HepG2 (cell line): ENCODE results near the gene CAMSAP1. TPM values are rescaled to one million over a fixed set of nuclear protein-coding genes. Genes with fewer than 3 reads are reported as not detected.

Source experiments
- ATAC-seq: fragments of 200-7000 bp; cut with Tn5 transposase; 3 replicates; pipeline ENCODE4 v1.9.1; 2020; ENCODE audit warnings: mild to moderate bottlenecking, moderate library complexity
- BruUV-seq: library from RNA; stranded (reverse); fragments of 400-500 nt; replicated peaks from 2 replicates; lab custom pipeline; 2021; lab: Mats Ljungman, UMichigan
- CTCF ChIA-PET: fragments of 300-600 bp; formaldehyde crosslinking; extraction: SDS; loops from one replicate; lab custom pipeline; 2021; ENCODE audit warnings: low total read pairs, inconsistent platforms, low intra/inter-chr PET ratio; lab: Yijun Ruan, JAX
- POLR2A ChIA-PET: fragments of 350-600 bp; sonication (Branson Sonifier 250); formaldehyde crosslinking; loops from one replicate; lab custom pipeline; 2020; ENCODE audit warnings: antibody characterized with exemption, inconsistent platforms; lab: Yijun Ruan, JAX
- DNase-seq: peaks from one replicate; pipeline ENCODE4 v3.0.0-alpha.2; 2015; ENCODE audit warnings: low spot score
- FAIRE-seq: peaks from 3 replicates; lab custom pipeline; 2011; peaks lifted over from hg19 to GRCh38; lab: Jason Lieb, UNC
- H2AFZ ChIP-seq: one replicate; pipeline ENCODE4 v1.6.1; 2011; ENCODE audit warnings: low read length, inconsistent platforms
- H3K27ac ChIP-seq: fragments of 300-600 bp; 3 replicates; pipeline ENCODE4 v1.8.0; 2011; ENCODE audit warnings: mixed run types, mild to moderate bottlenecking, mixed read lengths, low read length, inconsistent platforms; ENCODE audit not compliant: insufficient read depth; ENCODE audit errors: extremely low read length
- H3K27me3 ChIP-seq, 2 experiments: fragments of 200-600 bp in 1 of 2; 2 replicates in 1 of 2; 3 replicates in 1 of 2; pipeline versions ENCODE4 v1.6.0 to v1.8.0; 2011; ENCODE audit warnings: low read length in 2 of 2, mild to moderate bottlenecking in 2 of 2, moderate library complexity in 2 of 2, inconsistent platforms in 1 of 2; ENCODE audit not compliant: insufficient read depth in 2 of 2, control insufficient read depth in 1 of 2
- H3K36me3 ChIP-seq, 2 experiments: fragments of 200-600 bp in 1 of 2; replicated peaks in 1 of 2; 2 replicates in 1 of 2; 3 replicates in 1 of 2; pipeline versions ENCODE4 v1.5.1 to v1.8.0; 2011; ENCODE audit warnings: low read length in 2 of 2, inconsistent platforms in 1 of 2; ENCODE audit not compliant: insufficient read depth in 2 of 2, control insufficient read depth in 1 of 2
- H3K4me1 ChIP-seq: 2 replicates; pipeline ENCODE4 v1.5.1; 2012; ENCODE audit warnings: low read length, inconsistent platforms; ENCODE audit not compliant: insufficient read depth
- H3K4me2 ChIP-seq: 2 replicates; pipeline ENCODE4 v1.6.0; 2011; ENCODE audit warnings: low read depth, low read length, inconsistent platforms
- H3K4me3 ChIP-seq, 3 experiments: fragments of 200-600 bp in 1 of 3; sonication (generic), shearing (Covaris generic) in 1 of 3; replicated peaks in 1 of 3; 2 replicates each; pipeline ENCODE4 v1.5.1; 2011 to 2016; ENCODE audit warnings: low read length in 3 of 3, inconsistent platforms in 2 of 3, low read depth in 2 of 3, mild to moderate bottlenecking in 2 of 3, control low read depth in 1 of 3, mixed read lengths in 1 of 3; ENCODE audit not compliant: insufficient read depth in 1 of 3
- H3K79me2 ChIP-seq: one replicate; pipeline ENCODE4 v1.6.1; 2011; ENCODE audit warnings: low read length, inconsistent platforms; ENCODE audit not compliant: insufficient read depth
- H3K9ac ChIP-seq: 2 replicates; pipeline ENCODE4 v1.6.0; 2011; ENCODE audit warnings: mild to moderate bottlenecking, low read depth, low read length, inconsistent platforms; ENCODE audit not compliant: insufficient read depth
- H3K9me3 ChIP-seq: 2 replicates; pipeline ENCODE4 v1.5.1; 2012; ENCODE audit warnings: mild to moderate bottlenecking, low read length
- H4K20me1 ChIP-seq: 2 replicates; pipeline ENCODE4 v1.6.0; 2011; ENCODE audit warnings: inconsistent platforms, mild to moderate bottlenecking, low read length, moderate library complexity; ENCODE audit not compliant: insufficient read depth
- CTCF ChIP-seq: sonication (generic); formaldehyde crosslinking; IDR thresholded peaks from 2 replicates; pipeline ENCODE4 v1.5.0; 2020; ENCODE audit warnings: mild to moderate bottlenecking, missing genetic modification reagents, moderate library complexity
- GTF3A ChIP-seq: sonication (generic); formaldehyde crosslinking; conservative IDR thresholded peaks from 2 replicates; pipeline ENCODE4 v1.4.0; 2020; ENCODE audit warnings: mild to moderate bottlenecking, missing genetic modification reagents
- MAFK ChIP-seq, 2 experiments: IDR thresholded peaks in 1 of 2; conservative IDR thresholded peaks in 1 of 2; 2 replicates each; pipeline ENCODE4 v1.6.1; 2011; ENCODE audit warnings: improper control_type of control experiment in 2 of 2, low read length in 2 of 2
- MXD4 ChIP-seq: IDR thresholded peaks from 2 replicates; pipeline ENCODE4 v1.6.1; 2016; ENCODE audit warnings: mild to moderate bottlenecking, missing biosample characterization, missing genetic modification reagents
- SCMH1 ChIP-seq: sonication (generic); formaldehyde crosslinking; IDR thresholded peaks from 2 replicates; pipeline ENCODE4 v1.9.0; 2021; ENCODE audit warnings: missing genetic modification reagents, mild to moderate bottlenecking, borderline replicate concordance
- TIGD3 ChIP-seq: sonication (generic); formaldehyde crosslinking; IDR thresholded peaks from 2 replicates; pipeline ENCODE4 v1.5.1; 2020; ENCODE audit warnings: mild to moderate bottlenecking, missing genetic modification reagents, borderline replicate concordance
- U2AF1 ChIP-seq: fragments of 200-400 bp; formaldehyde crosslinking; optimal IDR thresholded peaks from 2 replicates; pipeline ENCODE3; 2017; ENCODE audit warnings: mild to moderate bottlenecking, low read depth, low read length
- ZNF12 ChIP-seq: sonication (generic); formaldehyde crosslinking; IDR thresholded peaks from 2 replicates; pipeline ENCODE4 v1.5.0; 2020; ENCODE audit warnings: missing genetic modification reagents
- ZNF160 ChIP-seq: sonication (generic); formaldehyde crosslinking; IDR thresholded peaks from 2 replicates; pipeline ENCODE4 v1.8.0; 2022; ENCODE audit warnings: mild to moderate bottlenecking, inconsistent platforms, missing genetic modification reagents
- ZNF331 ChIP-seq: sonication (generic); formaldehyde crosslinking; IDR thresholded peaks from 2 replicates; pipeline ENCODE4 v1.4.0; 2020; ENCODE audit warnings: missing genetic modification reagents
- ZNF543 ChIP-seq: sonication (generic); formaldehyde crosslinking; IDR thresholded peaks from 2 replicates; pipeline ENCODE4 v1.4.0; 2020; ENCODE audit warnings: mild to moderate bottlenecking, missing genetic modification reagents
- ZNF792 ChIP-seq: IDR thresholded peaks from 2 replicates; pipeline ENCODE4 v1.6.1; 2016
- ZNF850 ChIP-seq: sonication (generic); formaldehyde crosslinking; conservative IDR thresholded peaks from 2 replicates; pipeline ENCODE4 v1.9.0; 2021; ENCODE audit warnings: mild to moderate bottlenecking, missing genetic modification reagents
- ZNF883 ChIP-seq: sonication (generic); formaldehyde crosslinking; IDR thresholded peaks from 2 replicates; pipeline ENCODE4 v1.5.1; 2020; ENCODE audit warnings: mild to moderate bottlenecking, missing genetic modification reagents; ENCODE audit errors: not compliant biosample characterization
- WGBS: methylation state at CpG from one replicate; pipeline ENCODE4 v1.1.6; 2017; ENCODE audit warnings: low lambda C conversion rate; 5-methylcytosine and 5-hydroxymethylcytosine counted together
- in situ Hi-C: cut with HindIII; loops from 2 replicates; pipeline ENCODE4 v1.10.0; 2017; ENCODE audit warnings: low pct_unique_long_range_greater_than_20kb; ENCODE audit not compliant: extremely low pct_ligation_motif_present
- intact Hi-C: fragments of 100-400 bp; cut with micrococcal nuclease; formaldehyde crosslinking; loops from one replicate; pipeline ENCODE4 v1.10.0; 2022; ENCODE audit not compliant: unreplicated experiment
- polyA plus RNA-seq, 8 experiments: library from polyadenylated mRNA; depleted of rRNA in 3 of 8; stranded (reverse) in 7 of 8; unstranded in 1 of 8; fragments of >200 nt; fragmentation: Illumina TruSeq in 4 of 8; extraction: Trizol in 4 of 8; gene quantifications; 2 replicates each; pipeline versions ENCODE4 v1.2.1 to v1.2.3, GENCODE V29; 2011 to 2016; ENCODE audit warnings: low read depth in 4 of 8, missing spikeins in 1 of 8, mixed read lengths in 1 of 8; ENCODE audit not compliant: insufficient read depth in 1 of 8
- total RNA-seq, 5 experiments: library from RNA; depleted of rRNA; stranded (reverse); fragments of >200 nt; fragmentation: Illumina TruSeq; extraction: Trizol; gene quantifications; 2 replicates each; pipeline ENCODE4 v1.2.3, GENCODE V29; 2016; ENCODE audit warnings: low read depth in 1 of 5

The CAMSAP1 gene
- total and polyA plus RNA-seq, 2 of the 13 experiments (the other 11 are each of a cell fraction or from before 2014, with no cell fraction given) = 3.8 to 12.4 TPM

- no peak for DNase-seq
- WGBS = 41% methylated on average over 4 of the region's 13 CpGs
- ChIA-PET CTCF (no interaction called here), POLR2A (no interaction called here)
- Histone ChIP-seq H4K20me1 (no peaks in the 10 kb centered on the region), H2AFZ (no peak overlapping the region), H3K4me1 (no peaks in the 10 kb centered on the region), H3K4me3 (no peak overlapping the region), H3K9me3 (no peaks in the 10 kb centered on the region), H3K9ac (no peak overlapping the region), H3K36me3 (no peaks in the 10 kb centered on the region), H3K27me3 (peaks cover 3 to 53% of the 10 kb centered on the region in 2 experiments; a peak in 4 of 5 replicates), H3K27ac (no peak overlapping the region), H3K79me2 (no peaks in the 10 kb centered on the region), H3K4me2 (no peak overlapping the region)
- no TSS peak for BruUV-seq
- in situ Hi-C loops = no loop called here
- 0 out of 3 replicates have a peak, but pooled peaks have one; percentile 11 for ATAC-seq
- FAIRE-seq = no peak
- intact Hi-C loops = no loop called here
- TF ChIP-seq MAFK (conservative IDR thresholded peaks at IDR 0.05 in 1 of 2, IDR thresholded peaks at IDR 0.05 in 1 of 2; ENCODE audit: low read length in 2 of 2) (no peak), ZNF160 (no peak), MXD4 (CRISPR knock-in tag) (no peak), ZNF883 (CRISPR knock-in tag) (no peak), ZNF543 (CRISPR knock-in tag) (no peak), GTF3A (CRISPR knock-in tag) (no peak), CTCF (CRISPR knock-in tag) (no peak), ZNF792 (no peak), ZNF850 (CRISPR knock-in tag) (no peak), U2AF1 (no peak), TIGD3 (no peak), SCMH1 (CRISPR knock-in tag) (no peak), ZNF331 (no peak), ZNF12 (no peak)
Observed at GRCh38 chr9:135772056-135772646, 135.2 kb downstream of the CAMSAP1 start.
